HL-60/S4 treated with phorbol 12-myristate 13-acetate at 8.2 ng/mL for 4 days and 3 days (cell line): ENCODE results near the gene PYCARD.

Experiments
- in situ Hi-C: fragments of 300-500 bp; cut with MboI; formaldehyde crosslinking; loops from 2 replicates; pipeline ENCODE4 v1.15.0; 2022; ENCODE audit warnings: low sequenced_read_pairs

PYCARD gene

GRCh38 chr16:31167315-31167714 lies 35.2 kb downstream of the PYCARD start:
- in situ Hi-C loops = no loop called here

- in situ Hi-C loops = no loop called here
Observed at GRCh38 chr16:31157136-31157535, 45.4 kb downstream of the PYCARD start.
